DMS53 treated with DMSO at 0.1 percent for 48 hours (cell line): Measurements from ENCODE around the gene CAP2.
"Not testable (repeated sequence)": the region's sequence is repeated elsewhere in the genome, so short reads cannot be mapped to it uniquely, and the experiment has no call there.

ENCODE experiments used
- DNase-seq: peaks from one replicate; lab custom pipeline; 2025; ENCODE audit not compliant: unreplicated experiment; lab: John Stamatoyannopoulos, UW

Gene CAP2

GRCh38 chr6:17562636-17563035 lies 169.2 kb downstream of the CAP2 start:
- DNase-seq, result no peak

DNA sequence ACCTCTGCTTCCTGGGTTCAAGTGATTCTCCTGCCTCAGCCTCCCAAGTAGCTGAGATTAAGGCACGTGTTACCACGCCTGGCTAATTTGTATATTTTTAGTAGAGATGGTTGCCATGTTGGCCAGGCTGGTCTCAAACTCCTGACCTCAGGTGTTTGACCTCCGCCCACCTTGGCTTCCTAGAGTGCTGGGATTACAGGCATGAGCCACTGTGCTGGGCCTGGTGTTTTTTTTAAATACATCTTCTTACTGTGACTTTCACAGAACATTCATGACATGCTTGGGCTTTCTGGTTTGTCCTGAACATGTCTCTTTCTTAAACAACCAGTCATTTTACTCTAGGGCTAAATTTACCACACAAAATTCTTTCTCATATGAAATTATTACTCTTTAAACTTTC lies 172.0 kb downstream of the CAP2 start:
- DNase-seq, result no peak

GRCh38 chr6:17574866-17575560 lies 181.6 kb downstream of the CAP2 start:
- DNase-seq, result no peak

GRCh38 chr6:17577059-17577458 lies 183.7 kb downstream of the CAP2 start:
- DNase-seq, result no peak

DNA sequence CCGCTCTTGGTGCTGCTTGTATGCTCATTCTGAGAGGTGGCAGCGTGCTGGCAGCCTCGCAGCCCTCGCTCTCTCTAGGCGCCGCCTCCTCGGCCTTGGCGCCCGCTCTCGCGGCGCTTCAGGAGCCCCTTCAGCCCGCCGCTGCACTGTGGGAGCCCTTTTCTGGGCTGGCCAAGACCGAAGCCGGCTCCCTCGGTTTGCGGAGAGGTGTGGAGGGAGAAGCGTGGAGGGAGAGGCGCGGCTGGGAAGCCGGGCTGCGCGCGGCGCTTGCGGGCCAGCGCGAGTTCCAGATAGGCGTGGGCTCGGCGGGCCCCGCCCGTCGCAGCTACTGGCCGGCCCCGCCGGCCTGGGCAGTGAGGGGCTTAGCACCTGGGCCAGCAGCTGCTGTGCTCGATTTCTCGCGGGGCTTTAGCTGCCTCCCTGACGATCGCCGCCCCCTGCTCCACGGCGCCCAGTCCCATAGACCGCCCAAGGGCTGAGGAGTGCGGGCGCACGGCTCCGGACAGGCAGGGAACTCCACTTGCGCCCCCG lies 187.2 kb downstream of the CAP2 start:
- no peak for DNase-seq

- not testable (repeated sequence) for DNase-seq
These were observed 187.9 kb downstream of the CAP2 start for GRCh38 chr6:17581282-17581681.

DNA sequence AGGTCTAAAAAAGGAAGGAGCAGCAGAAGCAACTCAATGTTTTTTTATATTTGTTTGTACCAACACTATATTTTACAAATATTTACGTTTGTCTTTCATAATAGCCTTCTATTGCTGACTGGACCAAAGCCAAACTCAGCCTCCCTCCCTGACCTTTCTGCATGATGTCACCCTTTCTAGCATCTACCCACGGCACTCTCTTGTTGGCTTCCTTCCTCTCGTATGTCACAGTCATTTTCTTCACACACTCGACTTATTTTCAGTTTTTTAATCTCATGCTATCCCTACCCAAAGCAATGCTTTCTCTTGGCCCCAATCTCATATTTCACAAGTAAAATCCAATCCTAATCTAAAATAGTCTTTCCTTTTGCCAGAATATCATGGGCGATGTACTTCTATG lies 190.4 kb downstream of the CAP2 start:
- DNase-seq, result no peak

- peak; percentile 69 for DNase-seq
These were observed 190.9 kb downstream of the CAP2 start for GRCh38 chr6:17584241-17584803.

DNA sequence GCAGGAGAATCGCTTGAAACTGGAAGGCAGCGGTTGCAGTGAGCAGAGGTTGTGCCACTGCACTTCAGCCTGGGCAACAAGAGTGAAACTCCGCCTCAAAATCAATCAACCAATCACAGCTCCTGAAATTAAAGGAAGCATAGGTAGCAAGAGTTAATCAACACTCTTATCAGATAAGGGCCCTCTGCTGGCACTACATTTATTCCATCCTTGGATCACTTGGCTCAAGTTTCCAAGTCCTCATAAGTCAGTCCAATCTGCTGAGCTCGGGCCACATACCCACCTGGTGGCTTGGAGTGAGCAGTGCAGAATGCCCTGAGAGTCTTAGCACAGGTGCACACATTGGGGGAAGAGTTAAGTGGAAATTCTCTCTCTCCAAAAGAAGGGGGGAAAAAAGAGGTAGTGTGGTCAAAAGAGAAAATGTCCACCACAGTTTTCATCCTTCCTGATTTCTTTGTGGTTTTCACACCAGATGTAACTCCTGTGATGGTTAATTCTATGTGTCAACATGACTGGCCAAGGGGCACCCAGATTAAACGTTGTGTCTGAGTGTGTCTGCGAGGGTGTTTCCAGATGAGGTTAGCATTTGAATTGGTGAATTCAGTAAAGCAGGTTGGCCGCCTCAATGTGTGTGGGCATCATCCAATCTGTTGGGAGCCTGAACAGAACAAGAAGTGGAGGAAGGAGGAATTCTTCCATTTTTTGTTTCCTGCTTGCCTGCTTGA lies 192.5 kb downstream of the CAP2 start:
- DNase-seq, result no peak

DNA sequence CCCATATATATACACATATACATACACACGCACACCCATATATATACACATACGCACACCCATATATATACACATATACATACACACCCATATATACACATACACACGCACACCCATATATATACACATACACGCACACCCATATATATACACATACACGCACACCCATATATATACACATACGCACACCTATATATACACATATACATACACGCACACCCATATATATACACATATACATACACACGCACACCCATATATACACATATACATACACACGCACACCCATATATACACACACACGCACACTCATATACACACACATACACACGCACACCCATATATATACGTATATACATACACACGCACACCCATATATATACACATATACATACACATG lies 193.2 kb downstream of the CAP2 start:
- DNase-seq, result not testable (repeated sequence)

GRCh38 chr6:17588011-17588410 lies 194.6 kb downstream of the CAP2 start:
- DNase-seq, result no peak

GRCh38 chr6:17589406-17590096 lies 196.2 kb downstream of the CAP2 start:
- peak; percentile 88 for DNase-seq

- DNase-seq, result no peak
These were observed 197.9 kb downstream of the CAP2 start for GRCh38 chr6:17591287-17591686.

- DNase-seq, result no peak
These were observed 199.9 kb downstream of the CAP2 start for GRCh38 chr6:17593246-17593645.

GRCh38 chr6:17596085-17596484 lies 202.7 kb downstream of the CAP2 start:
- DNase-seq, result no peak

DNA sequence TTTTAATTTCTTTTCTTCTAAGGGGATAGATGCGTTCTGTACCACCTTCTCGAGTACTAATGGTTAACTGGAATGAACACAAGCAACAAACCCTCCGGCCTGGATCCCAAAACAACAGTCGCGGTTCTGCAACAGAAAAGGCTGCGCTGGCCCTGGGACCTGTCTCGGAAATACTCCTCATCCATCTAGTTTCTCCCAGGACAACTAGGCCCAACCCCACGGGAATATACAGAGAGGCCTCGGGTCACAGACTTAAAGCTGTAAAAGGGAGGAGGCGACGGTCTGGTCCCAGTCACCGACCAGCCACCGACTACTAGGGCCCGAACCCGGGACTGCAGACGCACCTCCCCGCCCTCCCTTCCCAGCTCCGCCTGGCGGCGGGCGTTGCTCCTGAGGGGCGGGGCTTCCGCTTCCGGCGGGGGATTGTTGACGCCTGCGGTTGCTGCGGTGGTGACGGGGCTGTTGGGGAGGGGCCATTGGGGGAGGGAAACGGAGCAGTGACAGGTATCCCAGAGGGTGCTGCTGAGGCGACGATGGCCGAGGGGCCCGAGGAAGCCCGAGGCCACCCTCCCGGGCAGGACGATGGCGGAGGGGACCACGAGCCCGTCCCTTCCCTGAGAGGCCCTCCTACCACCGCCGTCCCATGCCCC lies 206.6 kb downstream of the CAP2 start, which contains the start of gene FAM8A1:
Gene FAM8A1 (plus strand): TSS at position 426 of the 650 bp plus-strand sequence. CDS start 108 bp downstream, at position 534.
- DNase-seq, result peak; percentile 79

DNA sequence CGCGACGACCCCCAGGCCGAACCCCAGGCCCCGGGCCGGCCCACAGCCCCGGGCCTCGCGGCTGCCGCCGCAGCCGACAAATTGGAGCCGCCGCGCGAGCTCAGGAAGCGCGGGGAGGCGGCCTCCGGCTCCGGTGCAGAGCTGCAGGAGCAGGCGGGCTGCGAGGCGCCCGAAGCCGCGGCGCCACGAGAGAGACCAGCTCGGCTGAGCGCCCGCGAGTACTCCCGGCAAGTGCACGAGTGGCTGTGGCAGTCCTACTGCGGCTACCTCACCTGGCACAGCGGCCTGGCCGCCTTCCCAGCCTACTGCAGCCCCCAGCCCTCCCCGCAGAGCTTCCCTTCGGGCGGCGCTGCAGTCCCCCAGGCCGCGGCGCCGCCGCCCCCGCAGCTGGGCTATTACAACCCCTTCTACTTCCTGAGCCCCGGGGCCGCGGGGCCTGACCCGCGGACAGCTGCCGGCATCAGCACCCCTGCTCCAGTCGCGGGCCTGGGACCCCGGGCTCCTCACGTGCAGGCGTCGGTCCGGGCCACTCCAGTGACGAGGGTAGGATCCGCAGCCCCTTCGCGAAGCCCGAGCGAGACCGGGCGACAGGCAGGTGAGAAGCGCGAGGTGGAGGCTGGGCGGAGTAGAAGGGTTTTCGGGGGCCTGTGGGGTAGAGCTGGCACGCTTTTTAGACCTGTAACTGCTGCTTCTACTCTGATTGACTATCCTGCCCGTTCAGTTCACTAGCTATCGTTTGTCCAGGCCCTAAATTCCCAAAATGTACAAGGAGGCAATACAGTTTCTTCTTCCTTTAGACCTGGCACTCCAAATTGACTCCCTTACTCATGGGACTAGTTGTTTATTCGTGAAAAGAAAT lies 207.4 kb downstream of the CAP2 start:
- no peak for DNase-seq

DNA sequence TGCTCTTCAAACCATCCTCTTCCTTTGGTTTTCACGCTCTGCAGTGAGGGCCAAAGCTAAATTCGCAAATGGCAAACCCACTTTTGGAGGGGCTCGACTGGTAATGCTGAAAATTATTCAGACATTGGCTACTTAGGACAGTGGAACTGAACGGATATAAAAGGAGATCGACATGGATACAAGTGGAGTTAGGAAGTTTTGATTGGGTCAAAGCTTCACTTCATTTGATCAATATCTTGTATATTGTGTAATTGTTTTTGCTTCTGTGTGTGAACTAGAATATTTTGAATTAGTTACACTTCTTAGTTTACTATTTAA lies 207.9 kb downstream of the CAP2 start:
- DNase-seq, result no peak

DNA sequence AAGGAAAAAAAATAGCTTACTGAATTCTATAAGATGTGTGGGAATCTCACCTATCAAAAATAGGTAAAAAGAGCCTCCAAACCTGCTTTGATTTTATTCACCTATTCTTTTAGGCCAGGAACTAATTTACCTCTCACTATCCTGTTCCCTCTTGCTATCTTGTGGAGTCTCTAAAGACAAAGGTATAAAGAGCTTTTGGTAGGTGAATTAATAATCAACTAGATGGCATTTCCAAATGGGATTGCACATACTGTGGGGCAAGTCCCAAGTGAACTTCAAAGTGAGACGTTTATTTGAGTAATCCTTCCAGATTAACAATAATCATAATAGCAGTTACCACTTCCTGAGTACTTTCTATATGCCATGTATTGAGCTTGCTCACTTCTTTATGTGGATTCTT lies 209.5 kb downstream of the CAP2 start:
- DNase-seq, result no peak

DNA sequence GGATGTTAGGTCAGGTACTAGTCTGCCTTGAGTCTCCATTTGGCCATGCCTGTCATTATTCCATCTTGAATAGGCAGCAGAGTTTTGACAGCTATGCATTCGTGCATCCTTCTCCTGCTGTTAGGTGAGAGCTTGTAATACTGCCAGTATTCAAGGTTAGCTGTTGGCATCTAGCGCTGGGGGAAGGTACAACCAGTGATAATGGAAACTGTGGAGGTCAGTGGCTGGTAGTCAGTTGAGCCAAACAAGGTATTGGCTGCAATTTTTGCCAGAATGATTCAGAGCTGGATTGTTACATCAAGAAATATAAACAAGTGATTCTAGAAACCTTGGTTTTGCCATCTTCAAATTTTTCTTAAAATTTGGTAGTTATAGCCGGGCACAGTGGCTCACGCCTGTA lies 213.2 kb downstream of the CAP2 start:
- no peak for DNase-seq
